ENCODE results near the gene RGS6. TPM values are rescaled to one million over a fixed set of nuclear protein-coding genes. Genes with fewer than 3 reads are reported as not detected.

The RGS6 gene
- total RNA-seq, 1 donor from 2014 or later, result 2.0 TPM

DNA sequence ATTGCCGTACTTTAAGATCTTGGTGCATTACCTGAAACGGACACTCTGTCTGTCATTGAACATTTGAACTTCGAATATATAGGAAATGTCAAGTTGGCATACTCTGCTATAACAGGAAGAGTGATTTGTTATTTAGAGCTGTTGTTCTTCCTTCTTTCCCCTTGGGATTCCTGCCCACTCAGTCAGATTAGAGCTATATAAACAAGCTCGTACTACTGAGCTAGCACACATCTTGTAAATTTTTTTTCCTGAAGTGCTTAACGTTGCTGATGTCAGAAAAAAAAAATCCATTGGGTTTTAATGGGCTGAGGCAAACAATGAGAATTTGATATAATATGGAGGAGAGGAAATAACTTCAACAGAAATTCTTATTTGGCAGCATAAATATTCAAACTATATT lies 26.8 kb downstream of the RGS6 start:
- no peaks in the 10 kb centered on the region for H3K36me3 Mint-ChIP-seq
- peaks cover 8% of the 10 kb centered on the region for H3K9me3 Mint-ChIP-seq
- TF ChIP-seq, protein P1, sequence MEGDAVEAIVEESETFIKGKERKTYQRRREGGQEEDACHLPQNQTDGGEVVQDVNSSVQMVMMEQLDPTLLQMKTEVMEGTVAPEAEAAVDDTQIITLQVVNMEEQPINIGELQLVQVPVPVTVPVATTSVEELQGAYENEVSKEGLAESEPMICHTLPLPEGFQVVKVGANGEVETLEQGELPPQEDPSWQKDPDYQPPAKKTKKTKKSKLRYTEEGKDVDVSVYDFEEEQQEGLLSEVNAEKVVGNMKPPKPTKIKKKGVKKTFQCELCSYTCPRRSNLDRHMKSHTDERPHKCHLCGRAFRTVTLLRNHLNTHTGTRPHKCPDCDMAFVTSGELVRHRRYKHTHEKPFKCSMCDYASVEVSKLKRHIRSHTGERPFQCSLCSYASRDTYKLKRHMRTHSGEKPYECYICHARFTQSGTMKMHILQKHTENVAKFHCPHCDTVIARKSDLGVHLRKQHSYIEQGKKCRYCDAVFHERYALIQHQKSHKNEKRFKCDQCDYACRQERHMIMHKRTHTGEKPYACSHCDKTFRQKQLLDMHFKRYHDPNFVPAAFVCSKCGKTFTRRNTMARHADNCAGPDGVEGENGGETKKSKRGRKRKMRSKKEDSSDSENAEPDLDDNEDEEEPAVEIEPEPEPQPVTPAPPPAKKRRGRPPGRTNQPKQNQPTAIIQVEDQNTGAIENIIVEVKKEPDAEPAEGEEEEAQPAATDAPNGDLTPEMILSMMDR (IDR thresholded peaks at IDR 0.05; ENCODE audit: unreplicated experiment), result no peak
- DNase-seq (ENCODE audit: low spot score in 2 of 2, unreplicated experiment in 2 of 2), result no peak
- H3K27ac Mint-ChIP-seq, result no peak overlapping the region
- H3K27me3 Mint-ChIP-seq (ENCODE audit: low read depth), result peaks cover 16% of the 10 kb centered on the region
- no peaks in the 10 kb centered on the region for H3K4me1 Mint-ChIP-seq
- H3K4me3 Mint-ChIP-seq, result no peak overlapping the region

DNA sequence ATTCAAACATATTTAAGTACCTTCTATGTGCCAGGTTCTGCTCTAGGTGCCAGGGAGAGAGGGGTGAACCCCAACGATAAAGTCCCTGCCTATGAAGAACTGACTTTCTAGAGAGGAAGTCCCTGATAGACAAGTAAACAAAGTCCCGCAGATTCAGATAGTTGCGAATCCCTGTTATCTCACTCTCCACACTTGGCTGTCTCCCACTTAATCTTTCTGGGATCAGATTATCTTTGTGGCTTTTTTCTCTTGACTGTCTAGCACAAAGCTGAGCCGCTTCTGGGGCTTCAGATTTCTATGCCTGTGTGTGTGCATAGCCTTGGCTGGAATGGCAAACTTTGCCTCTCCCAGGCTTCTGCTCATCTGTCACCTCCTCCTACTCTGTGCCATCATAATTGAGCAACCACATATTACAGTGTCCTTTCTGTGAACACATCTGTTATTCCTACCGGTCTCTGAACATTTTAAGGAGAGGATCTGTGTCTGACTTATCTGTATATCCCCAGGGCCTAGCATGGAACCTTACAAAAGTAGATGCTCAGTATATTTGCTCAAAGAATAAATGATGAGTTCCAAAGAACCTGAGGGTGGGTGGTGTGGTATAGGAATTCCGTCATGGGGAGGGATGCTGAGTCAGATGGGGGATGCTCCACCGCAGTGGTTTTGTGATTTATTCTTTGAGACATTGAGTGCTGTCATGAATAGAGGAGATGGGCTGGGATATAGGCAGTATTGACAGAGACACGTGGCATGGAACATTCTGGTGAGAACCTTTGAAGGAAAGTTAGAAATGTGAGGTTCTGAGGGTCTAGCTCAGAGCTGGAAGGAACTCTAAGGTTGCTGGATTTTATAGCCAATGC lies 28.5 kb downstream of the RGS6 start:
- TF ChIP-seq, protein P1 (IDR thresholded peaks at IDR 0.05; ENCODE audit: unreplicated experiment), result no peak
- peaks cover 18% of the 10 kb centered on the region for H3K27me3 Mint-ChIP-seq (ENCODE audit: low read depth)
- H3K4me3 Mint-ChIP-seq, result no peak overlapping the region
- no peaks in the 10 kb centered on the region for H3K36me3 Mint-ChIP-seq
- DNase-seq (ENCODE audit: low spot score in 2 of 2, unreplicated experiment in 2 of 2), result no peak
- no peaks in the 10 kb centered on the region for H3K4me1 Mint-ChIP-seq
- H3K9me3 Mint-ChIP-seq, result no peaks in the 10 kb centered on the region
- no peak overlapping the region for H3K27ac Mint-ChIP-seq

DNA sequence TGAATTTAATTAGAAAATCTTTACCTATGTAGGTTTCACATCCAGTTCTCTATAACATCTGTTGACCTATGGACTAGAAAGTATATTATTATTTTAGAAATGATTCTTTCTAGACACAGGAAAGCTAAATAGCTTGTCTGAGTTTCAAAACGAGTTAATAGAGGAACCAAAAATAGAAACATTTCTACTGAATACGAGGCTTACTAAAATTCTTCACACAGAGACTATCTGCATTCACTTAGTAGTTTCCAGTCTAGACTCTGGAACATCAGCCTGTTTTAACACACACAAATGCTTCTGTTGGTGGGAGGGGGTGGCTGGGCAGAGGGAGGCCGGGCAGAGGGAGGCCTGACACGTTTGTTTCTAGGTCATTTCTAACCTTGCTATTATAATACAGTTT lies 29.7 kb downstream of the RGS6 start:
- no peak for DNase-seq (ENCODE audit: low spot score in 2 of 2, unreplicated experiment in 2 of 2)
- H3K9me3 Mint-ChIP-seq, result no peaks in the 10 kb centered on the region
- no peak overlapping the region for H3K27ac Mint-ChIP-seq
- no peak overlapping the region for H3K4me3 Mint-ChIP-seq
- H3K4me1 Mint-ChIP-seq, result no peaks in the 10 kb centered on the region
- TF ChIP-seq, protein P1 (IDR thresholded peaks at IDR 0.05; ENCODE audit: unreplicated experiment), result no peak
- no peaks in the 10 kb centered on the region for H3K36me3 Mint-ChIP-seq
- H3K27me3 Mint-ChIP-seq (ENCODE audit: low read depth), result peaks cover 12% of the 10 kb centered on the region

DNA sequence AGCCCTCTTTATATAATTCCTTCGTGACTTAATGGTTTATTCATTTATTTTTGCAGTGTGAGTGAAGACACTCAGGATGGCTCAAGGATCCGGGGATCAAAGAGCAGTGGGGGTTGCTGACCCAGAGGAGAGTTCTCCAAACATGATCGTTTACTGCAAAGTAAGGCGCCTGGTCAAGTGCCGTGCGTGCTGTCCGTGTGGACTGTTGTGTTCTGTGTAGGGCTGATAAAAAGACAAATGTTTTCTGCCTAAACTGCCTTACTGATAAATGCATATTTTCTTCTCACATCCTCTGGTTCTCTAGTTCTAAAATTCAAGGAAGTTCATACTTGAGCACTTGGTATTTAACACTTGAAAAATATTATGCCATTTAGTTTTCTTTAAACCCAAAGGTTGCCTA lies 32.5 kb downstream of the RGS6 start:
- Mint-ChIP-seq H3K36me3 (no peaks in the 10 kb centered on the region), H3K4me1 (no peaks in the 10 kb centered on the region), H3K4me3 (no peak overlapping the region), H3K27ac (no peak overlapping the region), H3K27me3 (ENCODE audit: low read depth) (peaks cover 11% of the 10 kb centered on the region), H3K9me3 (peaks cover 7% of the 10 kb centered on the region)
- no peak for DNase-seq (ENCODE audit: low spot score in 2 of 2, unreplicated experiment in 2 of 2)
- TF ChIP-seq, protein P1 (IDR thresholded peaks at IDR 0.05; ENCODE audit: unreplicated experiment), result no peak

DNA sequence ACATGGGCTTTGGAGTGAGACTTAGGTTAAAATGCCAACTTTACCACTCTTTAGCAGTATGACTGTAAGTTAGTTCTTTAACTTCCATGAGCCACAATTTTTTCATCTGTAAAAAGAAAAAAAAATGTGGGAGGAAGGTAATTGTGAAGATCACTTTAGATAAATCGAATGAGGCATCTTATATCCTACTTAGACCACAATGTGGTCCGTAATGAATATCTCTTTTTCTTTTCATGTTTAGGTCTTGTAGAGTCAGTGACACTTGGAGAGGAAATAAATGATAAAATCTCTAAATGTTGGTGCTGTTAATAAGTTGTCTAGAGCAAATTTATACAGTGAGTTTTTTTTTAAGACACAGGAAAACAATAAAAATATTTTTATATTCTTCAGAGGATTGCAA lies 34.3 kb downstream of the RGS6 start:
- no peak for DNase-seq (ENCODE audit: low spot score in 2 of 2, unreplicated experiment in 2 of 2)
- H3K27me3 Mint-ChIP-seq (ENCODE audit: low read depth), result peaks cover 11% of the 10 kb centered on the region
- TF ChIP-seq, protein P1 (IDR thresholded peaks at IDR 0.05; ENCODE audit: unreplicated experiment), result no peak
- H3K4me3 Mint-ChIP-seq, result no peak overlapping the region
- peaks cover 12% of the 10 kb centered on the region for H3K9me3 Mint-ChIP-seq
- H3K27ac Mint-ChIP-seq, result no peak overlapping the region
- no peaks in the 10 kb centered on the region for H3K36me3 Mint-ChIP-seq
- no peaks in the 10 kb centered on the region for H3K4me1 Mint-ChIP-seq
